Medulla oblongata (tissue), 1 donor: ENCODE results near the gene NCOA5.

Experiments
- DNase-seq: peaks from one replicate; pipeline ENCODE4 v3.0.0-alpha.2; 2015; ENCODE audit errors: extremely low spot score

NCOA5 gene

GRCh38 chr20:46062151-46062550, 27.6 kb downstream of the NCOA5 start:
- DNase-seq = no peak

- DNase-seq = no peak
Measured at GRCh38 chr20:46060975-46061374, 28.8 kb downstream of the NCOA5 start.

GRCh38 chr20:46060301-46060881, 29.4 kb downstream of the NCOA5 start:
- peak; percentile 70 for DNase-seq

GRCh38 chr20:46058599-46059281, 31.0 kb downstream of the NCOA5 start:
- DNase-seq = no peak

- DNase-seq = peak; percentile 71
Measured at GRCh38 chr20:46057856-46058598, 31.7 kb downstream of the NCOA5 start.

- DNase-seq = no peak
Measured at GRCh38 chr20:46056970-46057855, 32.5 kb downstream of the NCOA5 start.

- no peak for DNase-seq
Measured at GRCh38 chr20:46056027-46056833, 33.5 kb downstream of the NCOA5 start.

GRCh38 chr20:46055269-46055668, 34.5 kb downstream of the NCOA5 start:
- no peak for DNase-seq

GRCh38 chr20:46054606-46055005, 35.2 kb downstream of the NCOA5 start:
- DNase-seq = no peak

- no peak for DNase-seq
Measured at GRCh38 chr20:46053416-46053815, 36.3 kb downstream of the NCOA5 start.

- no peak for DNase-seq
Measured at GRCh38 chr20:46051556-46052308, 38.0 kb downstream of the NCOA5 start.

GRCh38 chr20:46050885-46051284, 38.9 kb downstream of the NCOA5 start:
- no peak for DNase-seq

- DNase-seq = no peak
Measured at GRCh38 chr20:46050444-46050843, 39.3 kb downstream of the NCOA5 start.

GRCh38 chr20:46049815-46050214, 39.9 kb downstream of the NCOA5 start:
- DNase-seq = no peak

GRCh38 chr20:46049190-46049589, 40.6 kb downstream of the NCOA5 start:
- DNase-seq = no peak

- no peak for DNase-seq
Measured at GRCh38 chr20:46047821-46048220, 41.9 kb downstream of the NCOA5 start.

- DNase-seq = no peak
Measured at GRCh38 chr20:46046588-46047310, 43.0 kb downstream of the NCOA5 start.

GRCh38 chr20:46044896-46045295, 44.9 kb downstream of the NCOA5 start:
- DNase-seq = no peak

- no peak for DNase-seq
Measured at GRCh38 chr20:46043556-46043955, 46.2 kb downstream of the NCOA5 start.
